Stimulated activated memory B cell treated with anti-CD40 and anti-IgM and Interleukin-4, amounts not matched to agents 10 μg/mL and 1 μg/mL and 100 μg/mL, for 72 hours (primary cell): Measurements from ENCODE around the gene MYO10.
A peak's percentile ranks its signal among the peaks of the same experiment; 100 is the strongest.

Experiments
- ATAC-seq: fragments of 150-1000 bp; cut with Tn5 transposase; 2 replicates; pipeline ENCODE4 v1.10.0; 2021
- H3K27ac Mint-ChIP-seq: one replicate; pipeline ENCODE4 v1.8.0; 2022; ENCODE audit warnings: mild to moderate bottlenecking, mixed read lengths
- H3K27me3 Mint-ChIP-seq: one replicate; pipeline ENCODE4 v1.8.0; 2022; ENCODE audit warnings: mixed read lengths
- H3K36me3 Mint-ChIP-seq: one replicate; pipeline ENCODE4 v1.8.0; 2022; ENCODE audit warnings: mixed read lengths
- H3K4me1 Mint-ChIP-seq: one replicate; pipeline ENCODE4 v1.8.0; 2022; ENCODE audit warnings: mixed read lengths
- H3K4me3 Mint-ChIP-seq: one replicate; pipeline ENCODE4 v1.8.0; 2022; ENCODE audit warnings: mild to moderate bottlenecking, moderate library complexity, mixed read lengths
- H3K9me3 Mint-ChIP-seq: one replicate; pipeline ENCODE4 v1.8.0; 2022; ENCODE audit warnings: mixed read lengths

Gene MYO10

DNA sequence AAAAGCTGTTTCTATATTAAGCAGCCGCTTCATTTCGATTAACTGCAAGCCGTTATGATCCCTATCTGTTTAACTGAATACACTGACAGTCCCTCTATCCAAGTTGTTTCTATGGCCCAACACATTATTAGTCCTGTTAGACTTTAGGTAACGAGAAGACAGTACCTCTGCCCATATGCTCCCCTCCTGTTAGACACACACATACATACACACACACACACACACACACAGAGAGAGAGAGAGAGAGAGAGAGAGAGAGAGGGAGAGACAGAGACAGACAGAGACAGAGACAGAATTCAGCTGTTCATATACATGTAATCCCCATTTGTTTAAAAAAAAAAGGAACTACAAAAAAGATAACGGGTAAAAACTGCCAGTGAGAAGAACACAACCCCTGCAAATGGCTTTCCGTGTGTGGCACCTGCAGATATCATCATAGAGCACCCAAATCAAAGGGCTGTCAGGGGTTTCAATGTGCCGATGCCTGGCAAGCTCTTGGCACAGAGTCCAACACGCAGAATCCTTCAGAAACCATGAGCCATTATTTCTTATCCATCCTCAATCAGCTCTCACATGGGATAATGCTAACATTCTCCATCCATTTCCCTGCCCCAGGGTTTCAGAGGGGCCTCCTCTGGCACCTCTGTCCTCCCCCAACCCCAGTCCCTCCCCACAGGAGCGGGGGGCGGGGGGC, 144.0 kb downstream of the MYO10 start:
- Mint-ChIP-seq H3K27ac (no peak overlapping the region), H3K4me1 (peaks cover 7% of the 10 kb centered on the region), H3K27me3 (peaks cover 18% of the 10 kb centered on the region)

DNA sequence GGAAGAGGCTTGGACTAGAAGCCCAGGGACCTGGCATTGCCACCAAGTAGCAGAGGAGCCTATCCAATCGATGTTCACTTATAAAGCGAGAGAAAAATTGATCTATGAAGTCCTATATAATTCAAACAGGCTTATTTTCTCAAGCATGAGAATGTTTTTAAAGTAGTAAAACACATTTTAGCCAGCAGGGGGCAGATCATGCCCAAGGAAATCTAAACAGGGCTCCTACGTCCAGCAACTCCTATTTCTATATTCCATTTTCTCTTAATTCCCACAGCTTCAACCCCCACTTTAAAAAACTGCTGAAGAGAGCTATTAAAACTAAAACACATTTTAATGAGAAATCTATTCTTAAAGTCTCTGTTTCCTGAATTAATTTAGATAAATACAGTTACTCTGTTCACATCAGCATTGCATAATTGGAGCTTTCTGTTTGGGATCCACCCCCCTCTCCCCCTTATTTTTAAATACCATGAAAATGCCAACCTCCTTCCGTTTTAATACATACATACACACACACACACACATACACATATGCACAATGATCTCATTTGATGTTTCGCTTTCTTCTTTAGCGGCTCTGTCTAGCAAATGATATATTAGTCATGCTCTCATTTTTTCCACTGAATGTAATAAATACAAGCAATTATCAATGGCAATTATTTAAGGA, 144.9 kb downstream of the MYO10 start:
- no peak for ATAC-seq

More for the DNA sequence above, 144.0 kb downstream of the MYO10 start:
- Mint-ChIP-seq H3K4me3 (no peak overlapping the region), H3K9me3 (no peaks in the 10 kb centered on the region), H3K36me3 (no peaks in the 10 kb centered on the region)
- ATAC-seq, result no peak

GRCh38 chr5:16788957-16789356, 147.1 kb downstream of the MYO10 start:
- no peak overlapping the region for H3K27ac Mint-ChIP-seq
- no peak overlapping the region for H3K4me3 Mint-ChIP-seq
- ATAC-seq, result no peak
- no peaks in the 10 kb centered on the region for H3K9me3 Mint-ChIP-seq
- peaks cover 31% of the 10 kb centered on the region for H3K27me3 Mint-ChIP-seq
- H3K4me1 Mint-ChIP-seq, result peaks cover 22% of the 10 kb centered on the region
- no peaks in the 10 kb centered on the region for H3K36me3 Mint-ChIP-seq

More for the DNA sequence above, 144.9 kb downstream of the MYO10 start:
- no peaks in the 10 kb centered on the region for H3K36me3 Mint-ChIP-seq
- peaks cover 7% of the 10 kb centered on the region for H3K4me1 Mint-ChIP-seq
- no peak overlapping the region for H3K27ac Mint-ChIP-seq
- no peak overlapping the region for H3K4me3 Mint-ChIP-seq
- H3K9me3 Mint-ChIP-seq, result no peaks in the 10 kb centered on the region
- H3K27me3 Mint-ChIP-seq, result peaks cover 18% of the 10 kb centered on the region

- Mint-ChIP-seq H3K36me3 (no peaks in the 10 kb centered on the region), H3K4me1 (peaks cover 26% of the 10 kb centered on the region), H3K27me3 (peaks cover 34% of the 10 kb centered on the region), H3K27ac (no peak overlapping the region), H3K4me3 (no peak overlapping the region), H3K9me3 (no peaks in the 10 kb centered on the region)
- ATAC-seq, result no peak
These were observed 148.8 kb downstream of the MYO10 start for GRCh38 chr5:16787278-16787677.

DNA sequence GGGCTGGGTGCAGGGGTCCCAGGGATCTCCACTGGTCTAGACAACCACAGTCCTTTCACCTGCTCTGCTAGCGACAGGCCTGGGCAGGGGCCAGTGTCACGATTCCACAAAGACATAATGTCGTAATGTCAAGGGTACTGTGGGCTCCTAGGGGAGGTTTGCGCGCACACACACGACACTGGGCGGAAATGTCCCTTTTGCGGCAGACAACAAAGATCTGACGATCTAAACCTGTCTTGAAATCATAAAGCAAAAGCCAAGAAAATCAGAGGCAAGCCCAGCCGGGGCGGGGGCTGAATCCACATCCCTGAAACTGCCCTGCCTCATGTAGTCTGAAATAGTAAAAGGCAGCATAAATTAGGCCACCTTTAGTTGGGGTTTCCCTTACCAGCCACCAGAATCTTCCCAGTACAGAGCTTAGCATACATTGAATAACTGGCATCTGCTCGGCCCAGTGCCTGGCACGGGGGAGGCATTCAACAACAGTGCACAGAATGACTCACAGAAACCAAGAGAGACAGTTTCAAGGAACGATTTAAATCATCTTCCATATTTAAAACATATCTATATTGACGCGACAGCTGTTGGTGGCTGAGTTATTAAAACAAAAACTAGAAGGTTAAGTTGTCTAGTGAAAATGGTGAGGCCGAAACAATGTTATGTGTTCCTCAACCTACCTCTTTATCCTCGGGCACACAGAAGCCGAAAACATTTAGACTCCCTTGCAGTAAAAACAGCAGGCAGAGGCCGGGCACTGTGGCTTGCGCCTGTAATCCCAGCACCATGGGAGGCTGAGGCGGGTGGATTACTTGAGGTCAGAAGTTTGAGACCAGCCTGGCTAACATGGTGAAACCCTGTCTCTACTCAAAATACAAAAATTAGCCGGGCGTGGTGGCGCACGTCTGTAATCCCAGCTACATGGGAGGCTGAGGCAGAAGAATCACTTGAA, 151.0 kb downstream of the MYO10 start:
- Mint-ChIP-seq H3K27me3 (peaks cover 32% of the 10 kb centered on the region), H3K4me3 (peak overlapping the region; percentile 27), H3K4me1 (peaks cover 20% of the 10 kb centered on the region), H3K36me3 (no peaks in the 10 kb centered on the region), H3K27ac (peak overlapping the region; percentile 36), H3K9me3 (no peaks in the 10 kb centered on the region)
- peak; percentile 93 for ATAC-seq

- H3K36me3 Mint-ChIP-seq, result no peaks in the 10 kb centered on the region
- no peak overlapping the region for H3K4me3 Mint-ChIP-seq
- H3K27ac Mint-ChIP-seq, result no peak overlapping the region
- no peak for ATAC-seq
- H3K27me3 Mint-ChIP-seq, result peaks cover 32% of the 10 kb centered on the region
- H3K9me3 Mint-ChIP-seq, result no peaks in the 10 kb centered on the region
- H3K4me1 Mint-ChIP-seq, result peaks cover 20% of the 10 kb centered on the region
These were observed 152.0 kb downstream of the MYO10 start for GRCh38 chr5:16784088-16784487.

GRCh38 chr5:16781828-16782626, 154.1 kb downstream of the MYO10 start:
- Mint-ChIP-seq H3K27ac (no peak overlapping the region), H3K4me3 (no peak overlapping the region), H3K36me3 (no peaks in the 10 kb centered on the region), H3K4me1 (peaks cover 20% of the 10 kb centered on the region), H3K27me3 (peaks cover 32% of the 10 kb centered on the region), H3K9me3 (no peaks in the 10 kb centered on the region)
- no peak for ATAC-seq

GRCh38 chr5:16780325-16780724, 155.8 kb downstream of the MYO10 start:
- peaks cover 32% of the 10 kb centered on the region for H3K27me3 Mint-ChIP-seq
- no peak overlapping the region for H3K27ac Mint-ChIP-seq
- no peak for ATAC-seq
- peaks cover 18% of the 10 kb centered on the region for H3K4me1 Mint-ChIP-seq
- no peaks in the 10 kb centered on the region for H3K36me3 Mint-ChIP-seq
- no peak overlapping the region for H3K4me3 Mint-ChIP-seq
- no peaks in the 10 kb centered on the region for H3K9me3 Mint-ChIP-seq

- H3K27me3 Mint-ChIP-seq, result peaks cover 12% of the 10 kb centered on the region
- H3K9me3 Mint-ChIP-seq, result no peaks in the 10 kb centered on the region
- ATAC-seq, result peak; percentile 42
- H3K4me1 Mint-ChIP-seq, result no peaks in the 10 kb centered on the region
- H3K27ac Mint-ChIP-seq, result no peak overlapping the region
- H3K36me3 Mint-ChIP-seq, result no peaks in the 10 kb centered on the region
- no peak overlapping the region for H3K4me3 Mint-ChIP-seq
These were observed 158.7 kb downstream of the MYO10 start for GRCh38 chr5:16777432-16777831.

- Mint-ChIP-seq H3K4me1 (no peaks in the 10 kb centered on the region), H3K36me3 (no peaks in the 10 kb centered on the region), H3K9me3 (no peaks in the 10 kb centered on the region), H3K27ac (no peak overlapping the region), H3K27me3 (peaks cover 5% of the 10 kb centered on the region), H3K4me3 (no peak overlapping the region)
- ATAC-seq, result no peak
These were observed 159.4 kb downstream of the MYO10 start for GRCh38 chr5:16776611-16777251.

DNA sequence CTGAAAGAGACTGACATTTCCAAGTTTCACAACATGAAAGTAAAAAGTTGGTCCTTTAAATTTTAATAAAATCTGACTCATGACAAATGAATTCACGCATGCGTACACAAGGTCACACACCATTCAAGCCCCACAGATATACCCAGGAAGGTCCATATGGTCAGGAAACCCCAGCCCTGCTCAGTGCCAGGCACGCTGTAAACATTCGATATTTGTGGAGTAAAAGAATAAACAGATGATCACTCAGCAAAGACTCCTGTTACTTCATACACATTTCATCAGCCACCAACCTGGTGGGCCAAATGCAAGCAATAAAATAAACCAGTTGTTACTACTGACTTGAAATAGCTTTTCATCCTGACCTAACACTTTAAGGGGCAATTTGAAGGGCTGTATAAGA, 161.3 kb downstream of the MYO10 start:
- H3K27me3 Mint-ChIP-seq, result no peaks in the 10 kb centered on the region
- no peaks in the 10 kb centered on the region for H3K9me3 Mint-ChIP-seq
- no peaks in the 10 kb centered on the region for H3K36me3 Mint-ChIP-seq
- no peak overlapping the region for H3K27ac Mint-ChIP-seq
- no peak overlapping the region for H3K4me3 Mint-ChIP-seq
- no peaks in the 10 kb centered on the region for H3K4me1 Mint-ChIP-seq
- ATAC-seq, result no peak

GRCh38 chr5:16773991-16774390, 162.1 kb downstream of the MYO10 start:
- no peaks in the 10 kb centered on the region for H3K9me3 Mint-ChIP-seq
- H3K4me1 Mint-ChIP-seq, result no peaks in the 10 kb centered on the region
- H3K27me3 Mint-ChIP-seq, result no peaks in the 10 kb centered on the region
- H3K27ac Mint-ChIP-seq, result no peak overlapping the region
- H3K4me3 Mint-ChIP-seq, result no peak overlapping the region
- ATAC-seq, result no peak
- H3K36me3 Mint-ChIP-seq, result no peaks in the 10 kb centered on the region

- no peaks in the 10 kb centered on the region for H3K4me1 Mint-ChIP-seq
- H3K27ac Mint-ChIP-seq, result no peak overlapping the region
- ATAC-seq, result no peak
These were observed 163.5 kb downstream of the MYO10 start for GRCh38 chr5:16772556-16772955.

GRCh38 chr5:16768184-16768583, 167.9 kb downstream of the MYO10 start:
- no peaks in the 10 kb centered on the region for H3K4me1 Mint-ChIP-seq
- no peak for ATAC-seq
- no peak overlapping the region for H3K4me3 Mint-ChIP-seq
- no peaks in the 10 kb centered on the region for H3K27me3 Mint-ChIP-seq
- no peak overlapping the region for H3K27ac Mint-ChIP-seq
- H3K9me3 Mint-ChIP-seq, result no peaks in the 10 kb centered on the region
- no peaks in the 10 kb centered on the region for H3K36me3 Mint-ChIP-seq

More at GRCh38 chr5:16772556-16772955, 163.5 kb downstream of the MYO10 start:
- no peaks in the 10 kb centered on the region for H3K9me3 Mint-ChIP-seq
- no peaks in the 10 kb centered on the region for H3K36me3 Mint-ChIP-seq
- no peaks in the 10 kb centered on the region for H3K27me3 Mint-ChIP-seq
- H3K4me3 Mint-ChIP-seq, result no peak overlapping the region
